Measurements from ENCODE around the gene AKAP13. TPM values are rescaled to one million over a fixed set of nuclear protein-coding genes. Genes with fewer than 3 reads are reported as not detected.

Gene AKAP13
- total RNA-seq, 1 donor from 2014 or later, result 145 TPM

DNA sequence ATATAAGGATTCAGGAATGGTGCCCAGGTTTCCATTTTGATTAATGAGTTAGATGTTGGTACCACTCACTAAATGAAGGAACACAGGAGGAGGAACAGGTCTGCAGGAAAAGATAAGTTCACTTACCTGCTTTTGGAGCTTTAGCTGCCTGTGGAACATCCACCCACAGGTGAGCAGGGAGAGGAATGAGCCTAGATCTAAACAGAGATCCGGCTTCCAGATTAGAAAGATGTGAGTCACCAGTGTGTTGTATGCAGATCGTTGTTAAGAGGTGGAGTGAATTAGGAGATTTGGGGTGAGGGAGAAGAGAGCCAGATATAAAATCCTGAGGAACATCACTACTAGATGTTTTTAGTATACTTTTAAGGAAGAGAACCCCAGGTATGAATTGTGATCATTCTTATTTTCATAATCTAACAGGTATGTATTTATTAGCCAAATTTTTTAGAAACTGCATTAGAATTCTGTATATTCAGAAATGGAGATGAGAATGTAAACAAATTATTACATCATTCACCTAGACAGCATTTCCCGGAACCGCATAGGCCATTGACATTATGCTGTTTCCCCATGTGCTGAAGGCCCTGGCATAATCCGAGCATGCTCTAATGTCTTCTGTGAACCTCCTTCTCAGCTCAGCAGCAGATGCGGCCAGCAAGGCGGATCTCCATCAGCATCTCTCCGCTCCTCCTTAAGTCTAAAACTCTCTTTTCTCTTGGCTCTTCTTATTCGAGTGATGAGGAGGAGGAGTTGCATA lies 296.1 kb downstream of the AKAP13 start:
- H3K4me3 Mint-ChIP-seq (ENCODE audit: unreplicated experiment), result no peak overlapping the region
- no peak for TF ChIP-seq CTCF (IDR thresholded peaks at IDR 0.05; ENCODE audit: partially characterized antibody, unreplicated experiment)
- peaks cover 2% of the 10 kb centered on the region for H3K4me1 Mint-ChIP-seq (ENCODE audit: low read depth, unreplicated experiment)
- no peaks in the 10 kb centered on the region for H3K27me3 Mint-ChIP-seq (ENCODE audit: unreplicated experiment)
- H3K36me3 Mint-ChIP-seq (ENCODE audit: unreplicated experiment), result no peaks in the 10 kb centered on the region
- DNase-seq, result no peak
- peaks cover 3% of the 10 kb centered on the region for H3K9me3 Mint-ChIP-seq (ENCODE audit: unreplicated experiment)
- no peak overlapping the region for H3K27ac Mint-ChIP-seq (ENCODE audit: unreplicated experiment)

DNA sequence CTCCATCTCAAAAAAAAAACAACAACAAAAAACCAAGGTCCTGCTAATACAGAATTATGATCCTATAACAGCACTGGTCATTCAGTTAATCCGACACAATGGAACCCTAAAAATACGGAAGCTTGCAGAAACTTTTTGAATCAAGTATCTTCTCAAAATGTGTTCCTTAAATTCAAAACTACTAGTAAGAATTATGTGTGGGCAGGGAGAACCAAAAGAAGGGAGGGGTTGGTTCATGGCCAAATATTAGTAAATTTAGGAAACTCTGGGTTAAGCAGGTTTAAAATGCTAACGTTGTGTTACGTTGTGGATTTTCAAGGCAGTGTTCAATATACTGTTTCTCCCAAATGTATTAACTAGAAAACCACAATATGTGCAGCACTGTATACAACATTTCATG lies 298.8 kb downstream of the AKAP13 start:
- no peaks in the 10 kb centered on the region for H3K36me3 Mint-ChIP-seq (ENCODE audit: unreplicated experiment)
- peaks cover 3% of the 10 kb centered on the region for H3K9me3 Mint-ChIP-seq (ENCODE audit: unreplicated experiment)
- TF ChIP-seq CTCF (IDR thresholded peaks at IDR 0.05; ENCODE audit: partially characterized antibody, unreplicated experiment), result no peak
- no peak for DNase-seq
- no peak overlapping the region for H3K4me3 Mint-ChIP-seq (ENCODE audit: unreplicated experiment)
- H3K4me1 Mint-ChIP-seq (ENCODE audit: low read depth, unreplicated experiment), result peaks cover 2% of the 10 kb centered on the region
- no peaks in the 10 kb centered on the region for H3K27me3 Mint-ChIP-seq (ENCODE audit: unreplicated experiment)
- H3K27ac Mint-ChIP-seq (ENCODE audit: unreplicated experiment), result no peak overlapping the region

- H3K27me3 Mint-ChIP-seq (ENCODE audit: unreplicated experiment), result no peaks in the 10 kb centered on the region
- no peak overlapping the region for H3K27ac Mint-ChIP-seq (ENCODE audit: unreplicated experiment)
- no peaks in the 10 kb centered on the region for H3K36me3 Mint-ChIP-seq (ENCODE audit: unreplicated experiment)
- H3K9me3 Mint-ChIP-seq (ENCODE audit: unreplicated experiment), result peaks cover 3% of the 10 kb centered on the region
- DNase-seq, result no peak
- TF ChIP-seq CTCF (IDR thresholded peaks at IDR 0.05; ENCODE audit: partially characterized antibody, unreplicated experiment), result no peak
- no peak overlapping the region for H3K4me3 Mint-ChIP-seq (ENCODE audit: unreplicated experiment)
- H3K4me1 Mint-ChIP-seq (ENCODE audit: low read depth, unreplicated experiment), result peaks cover 2% of the 10 kb centered on the region
Observed at GRCh38 chr15:85681386-85681785, 301.0 kb downstream of the AKAP13 start.

DNA sequence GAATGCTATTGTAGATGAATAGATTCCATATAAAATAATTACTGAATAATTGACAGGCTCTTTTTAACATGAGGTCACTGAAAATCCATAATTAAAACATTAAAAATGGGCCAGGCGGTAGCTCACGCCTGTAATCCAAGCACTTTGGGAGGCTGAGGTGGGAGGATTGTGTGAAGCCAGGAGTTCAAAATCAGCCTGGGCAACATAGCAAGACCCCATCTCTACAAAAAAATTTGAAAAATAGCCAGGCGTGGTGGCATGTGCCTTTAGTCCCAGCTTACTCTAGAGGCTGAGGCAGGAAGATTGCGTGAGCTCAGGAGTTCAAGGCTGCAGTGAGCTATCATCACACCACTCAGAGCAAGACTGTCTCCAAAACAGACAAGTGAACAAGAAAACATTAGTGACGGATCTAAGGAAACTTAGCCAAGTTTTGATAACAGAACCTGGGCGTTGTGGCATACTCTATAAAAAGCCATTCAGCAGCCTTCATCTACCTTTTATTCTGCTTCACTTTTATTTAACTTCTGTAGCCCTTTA lies 303.8 kb downstream of the AKAP13 start:
- peaks cover 2% of the 10 kb centered on the region for H3K4me1 Mint-ChIP-seq (ENCODE audit: low read depth, unreplicated experiment)
- TF ChIP-seq CTCF (IDR thresholded peaks at IDR 0.05; ENCODE audit: partially characterized antibody, unreplicated experiment), result no peak
- no peaks in the 10 kb centered on the region for H3K9me3 Mint-ChIP-seq (ENCODE audit: unreplicated experiment)
- DNase-seq, result no peak
- no peaks in the 10 kb centered on the region for H3K27me3 Mint-ChIP-seq (ENCODE audit: unreplicated experiment)
- H3K4me3 Mint-ChIP-seq (ENCODE audit: unreplicated experiment), result no peak overlapping the region
- H3K36me3 Mint-ChIP-seq (ENCODE audit: unreplicated experiment), result no peaks in the 10 kb centered on the region
- H3K27ac Mint-ChIP-seq (ENCODE audit: unreplicated experiment), result no peak overlapping the region

DNA sequence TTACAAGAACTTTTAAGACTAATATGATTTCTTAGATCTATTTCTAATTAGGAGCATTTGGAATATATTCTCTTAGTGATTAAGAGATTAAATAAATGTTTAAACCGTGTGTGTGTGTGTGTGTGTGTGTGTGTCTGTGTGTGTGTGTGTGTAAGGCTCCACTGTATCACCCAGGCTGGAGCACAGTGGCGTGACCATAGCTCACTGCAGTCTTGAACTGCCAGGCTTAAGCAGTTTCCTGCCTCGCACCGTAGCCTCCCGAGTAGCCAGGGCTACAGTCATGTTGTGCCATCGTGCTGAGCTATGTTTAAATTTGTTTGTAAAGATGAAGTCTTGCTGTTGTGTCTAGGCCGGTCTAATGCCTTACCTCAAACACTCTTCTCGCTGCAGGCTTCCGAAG lies 305.0 kb downstream of the AKAP13 start:
- no peak for DNase-seq
- no peaks in the 10 kb centered on the region for H3K9me3 Mint-ChIP-seq (ENCODE audit: unreplicated experiment)
- no peak overlapping the region for H3K27ac Mint-ChIP-seq (ENCODE audit: unreplicated experiment)
- no peak overlapping the region for H3K4me3 Mint-ChIP-seq (ENCODE audit: unreplicated experiment)
- TF ChIP-seq CTCF (IDR thresholded peaks at IDR 0.05; ENCODE audit: partially characterized antibody, unreplicated experiment), result no peak
- no peaks in the 10 kb centered on the region for H3K36me3 Mint-ChIP-seq (ENCODE audit: unreplicated experiment)
- no peaks in the 10 kb centered on the region for H3K27me3 Mint-ChIP-seq (ENCODE audit: unreplicated experiment)
- peaks cover 4% of the 10 kb centered on the region for H3K4me1 Mint-ChIP-seq (ENCODE audit: low read depth, unreplicated experiment)
